ENCODE data around the gene CDH13. TPM values are rescaled to one million over a fixed set of nuclear protein-coding genes. Genes with fewer than 3 reads are reported as not detected.

Gene CDH13
- total RNA-seq, 4 donors from 2014 or later: 6.4 to 19.7 (median 11.7) TPM

- TF ChIP-seq CTCF (IDR thresholded peaks at IDR 0.05; ENCODE audit: low read depth): no peak
Observed at GRCh38 chr16:83212301-83212841, 585.6 kb downstream of the CDH13 start.

- TF ChIP-seq CTCF (IDR thresholded peaks at IDR 0.05; ENCODE audit: low read depth): no peak
Observed at GRCh38 chr16:83214671-83215070, 587.9 kb downstream of the CDH13 start.

- no peak for TF ChIP-seq CTCF (IDR thresholded peaks at IDR 0.05; ENCODE audit: low read depth)
Observed at GRCh38 chr16:83215406-83216001, 588.7 kb downstream of the CDH13 start.

- TF ChIP-seq CTCF (IDR thresholded peaks at IDR 0.05; ENCODE audit: low read depth): no peak
Observed at GRCh38 chr16:83219285-83219684, 592.5 kb downstream of the CDH13 start.

- TF ChIP-seq CTCF (IDR thresholded peaks at IDR 0.05; ENCODE audit: low read depth): no peak
Observed at GRCh38 chr16:83220066-83220465, 593.3 kb downstream of the CDH13 start.

- no peak for TF ChIP-seq CTCF (IDR thresholded peaks at IDR 0.05; ENCODE audit: low read depth)
Observed at GRCh38 chr16:83224642-83225041, 597.9 kb downstream of the CDH13 start.

GRCh38 chr16:83227336-83227735, 600.6 kb downstream of the CDH13 start:
- TF ChIP-seq CTCF (IDR thresholded peaks at IDR 0.05; ENCODE audit: low read depth): no peak
